ENCODE measurements around the gene NFATC2.

Gene NFATC2

DNA sequence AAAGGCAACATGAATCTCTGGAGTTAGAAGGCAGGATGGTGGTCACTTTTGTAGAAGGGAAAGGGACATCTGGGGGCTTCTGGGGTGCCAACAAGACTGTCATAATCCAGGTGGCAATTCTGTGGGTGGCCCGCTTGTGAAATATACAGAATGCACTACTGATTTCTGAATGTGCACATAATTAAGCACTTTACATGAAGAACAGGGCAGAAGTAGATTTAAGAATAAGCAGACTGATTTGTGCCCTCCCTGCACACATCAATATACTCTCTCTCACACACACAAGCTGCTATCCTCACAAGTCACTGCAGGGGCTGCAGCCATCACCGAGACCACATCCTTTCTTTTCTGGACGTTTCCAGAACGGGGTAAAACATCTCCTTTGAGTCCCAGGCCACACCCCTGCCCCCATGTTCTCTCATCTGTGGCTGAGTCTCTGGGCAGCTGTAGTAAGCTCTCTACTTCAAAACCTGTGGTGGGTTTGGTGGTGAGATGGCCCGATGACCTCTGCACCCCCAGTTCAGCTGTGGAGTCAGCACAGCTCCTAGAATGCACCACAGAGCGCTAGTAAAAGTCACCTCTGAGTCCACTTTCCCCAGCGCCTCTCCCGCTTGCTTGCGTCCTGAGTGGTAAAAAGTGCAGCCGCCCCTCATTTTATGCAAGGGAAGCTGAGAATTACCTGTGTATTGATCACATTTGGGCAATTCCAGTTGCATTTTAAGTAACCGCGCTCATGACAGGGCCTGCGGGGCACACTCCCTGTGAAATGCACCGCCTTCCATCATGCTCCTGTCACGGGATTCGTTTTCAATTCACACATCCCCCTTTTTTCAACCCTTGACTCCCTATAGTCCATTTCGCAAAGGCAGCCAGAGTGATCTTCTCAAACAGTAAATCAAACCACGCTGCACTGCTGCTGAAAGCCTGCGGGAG lies 115.5 kb downstream of the NFATC2 start:
- no peak for FAIRE-seq

DNA sequence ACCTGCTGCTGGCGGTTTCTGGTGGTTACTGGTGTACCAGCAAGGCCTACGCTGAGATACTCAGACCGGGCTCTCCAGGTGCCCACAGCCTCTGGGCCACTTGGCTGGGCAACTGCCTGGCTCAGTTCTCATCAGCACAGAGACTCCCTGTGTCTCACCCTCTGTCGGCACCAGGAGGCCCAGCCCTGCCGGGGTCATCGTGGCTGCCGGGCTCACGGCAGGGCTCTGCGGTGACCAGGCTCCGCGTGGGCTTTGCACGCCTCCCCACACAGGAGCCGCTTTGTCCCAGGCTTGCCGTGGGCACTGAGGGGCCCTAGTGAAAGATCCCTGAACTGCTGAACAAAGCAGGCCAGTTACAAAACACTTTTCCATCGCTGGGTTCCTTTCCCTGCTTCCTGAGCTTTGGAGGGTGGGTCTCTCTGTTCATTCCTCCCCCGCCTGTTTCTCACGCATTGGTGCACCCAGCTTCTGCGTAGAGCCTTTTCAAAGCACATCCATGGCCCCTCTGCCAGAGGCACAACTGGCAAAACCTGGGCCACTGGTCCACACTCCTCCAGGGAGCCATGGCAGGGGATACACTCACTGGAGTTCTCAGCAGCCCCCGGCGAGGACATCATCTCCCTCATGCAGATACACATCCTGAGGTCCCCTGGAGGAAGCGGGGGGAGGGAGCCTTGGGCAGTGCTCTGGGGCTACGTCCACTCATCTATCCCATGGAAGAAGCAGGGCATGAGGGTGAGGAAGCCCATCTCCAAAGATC lies 117.0 kb downstream of the NFATC2 start:
- no peak for FAIRE-seq

DNA sequence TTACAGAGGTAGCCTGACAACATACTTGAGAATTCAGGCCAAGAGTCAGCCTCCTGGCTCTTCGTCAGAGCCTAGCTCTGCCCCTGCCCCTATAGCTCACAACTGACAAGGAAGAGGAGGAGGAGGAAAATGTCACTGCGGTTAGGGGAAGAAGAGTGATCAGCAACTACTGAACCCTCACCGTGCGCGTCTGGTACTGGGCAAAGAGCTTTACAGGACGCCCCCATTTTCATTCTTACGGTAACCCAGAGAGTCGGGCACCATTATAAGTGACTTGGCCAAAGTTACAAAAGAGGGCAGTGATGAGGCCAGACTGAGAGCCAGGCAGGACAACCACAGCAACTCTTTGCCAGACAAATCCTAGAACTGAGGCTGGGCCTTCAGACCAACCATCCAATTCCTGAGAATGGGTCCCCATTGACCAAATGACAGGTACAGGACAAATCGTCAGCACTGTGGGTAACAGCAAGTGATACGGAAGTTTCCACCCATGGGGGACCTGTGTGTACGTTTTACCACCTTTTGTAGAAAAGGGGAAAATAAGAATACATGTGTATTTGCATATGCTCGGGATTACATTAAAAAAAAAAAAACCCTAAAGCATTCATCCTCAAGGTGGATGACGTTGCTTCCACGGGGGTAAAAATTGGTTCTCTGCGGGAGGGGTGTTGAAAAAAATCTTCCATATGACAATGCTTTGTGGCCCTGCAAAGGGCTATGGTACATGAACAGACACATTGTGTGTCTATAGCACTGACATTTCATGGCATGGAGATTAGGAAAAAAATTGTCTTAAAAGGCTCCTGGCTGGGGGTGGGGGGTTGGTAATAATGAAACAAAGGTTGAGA lies 118.0 kb downstream of the NFATC2 start:
- FAIRE-seq: no peak

DNA sequence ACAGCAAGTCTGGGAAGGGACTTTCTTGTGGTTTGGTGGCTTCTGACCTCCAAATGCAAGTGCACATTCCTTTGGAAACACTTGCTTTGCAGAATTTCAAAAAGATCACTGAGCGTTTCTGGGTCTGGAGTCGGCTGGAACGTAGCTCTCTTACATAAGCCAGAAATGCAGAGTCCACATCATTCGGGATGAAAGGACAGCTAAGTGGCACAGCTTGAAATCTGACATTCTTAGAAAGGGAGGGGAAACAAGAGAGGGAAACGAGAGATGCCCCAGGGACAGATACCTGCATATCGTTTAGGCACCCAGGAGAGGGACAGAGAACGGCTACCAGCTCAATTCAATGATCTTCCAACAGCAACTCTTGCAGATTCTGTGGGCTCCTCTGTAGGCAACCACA lies 118.7 kb downstream of the NFATC2 start:
- FAIRE-seq: no peak

DNA sequence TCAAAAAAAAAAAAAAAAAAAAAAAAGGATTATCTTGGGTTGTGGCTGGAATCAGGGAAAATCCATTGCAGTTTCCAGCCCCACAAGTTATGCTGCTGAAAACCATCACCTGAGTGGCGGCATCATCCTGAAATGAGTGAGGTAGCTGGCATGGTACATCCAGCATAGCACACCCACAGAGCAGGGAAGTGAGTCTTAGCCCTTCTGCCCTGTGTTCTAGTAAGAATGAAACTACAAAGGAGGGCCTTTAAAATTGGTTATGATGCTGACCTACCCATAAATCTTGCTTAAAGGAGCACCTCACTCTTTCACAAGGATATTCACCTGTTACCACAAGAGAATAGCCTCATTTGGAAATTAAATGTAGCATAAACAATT lies 119.2 kb downstream of the NFATC2 start:
- FAIRE-seq: no peak

DNA sequence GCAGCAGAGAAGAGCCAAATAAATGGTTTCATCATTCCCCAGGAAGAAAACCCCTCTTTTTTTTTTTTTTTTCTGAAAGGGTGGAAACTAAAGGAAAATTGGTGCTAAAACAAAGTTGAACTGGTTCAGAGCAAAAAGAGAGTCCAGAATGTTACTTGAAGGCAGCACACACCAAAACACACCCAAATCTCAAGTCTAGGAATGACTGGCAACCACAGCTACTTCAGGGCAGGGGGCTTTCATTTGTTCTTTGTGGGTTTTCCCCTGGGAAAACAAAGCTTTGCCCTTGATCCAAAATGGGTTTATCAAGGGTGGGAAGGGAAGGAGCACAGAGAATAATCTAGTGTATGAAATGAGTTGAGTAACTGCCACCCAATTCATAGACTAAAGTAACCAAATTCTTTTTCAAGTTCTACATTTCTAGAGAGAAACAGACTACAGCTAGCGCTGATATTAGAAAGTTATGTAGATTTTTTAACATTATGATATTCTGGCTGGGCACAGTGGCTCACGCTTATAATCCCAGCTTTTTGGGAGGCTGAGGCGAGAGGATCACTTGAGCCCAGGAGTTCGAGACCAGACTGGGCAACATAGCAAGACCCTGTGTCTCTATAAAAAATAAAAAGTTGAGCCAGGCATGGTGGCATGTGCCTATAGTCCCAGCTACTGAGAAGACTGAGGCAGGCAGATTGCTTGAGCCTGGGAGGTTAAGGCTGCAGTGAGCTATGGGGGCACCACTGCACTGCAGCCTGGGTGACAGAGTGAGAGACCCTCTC lies 119.8 kb downstream of the NFATC2 start:
- no peak for FAIRE-seq

DNA sequence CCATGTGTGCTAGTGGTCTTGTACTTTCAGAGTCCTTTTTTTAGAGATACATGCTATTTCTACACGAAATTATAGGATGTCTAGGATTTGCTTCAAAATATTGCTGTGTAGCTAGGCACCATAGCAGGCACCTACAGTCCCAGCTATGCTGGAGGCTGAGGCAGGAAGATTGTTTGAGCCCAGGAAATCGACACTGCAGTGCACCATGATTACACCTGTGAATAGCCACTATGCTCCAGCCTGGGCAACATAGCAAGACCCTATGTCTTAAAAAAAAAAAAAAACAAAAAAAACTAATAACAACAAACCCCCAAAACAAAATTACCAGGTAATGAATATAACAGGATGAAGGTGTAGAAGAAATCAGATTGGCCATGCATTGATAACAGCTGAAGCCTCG lies 121.7 kb downstream of the NFATC2 start:
- no peak for FAIRE-seq

DNA sequence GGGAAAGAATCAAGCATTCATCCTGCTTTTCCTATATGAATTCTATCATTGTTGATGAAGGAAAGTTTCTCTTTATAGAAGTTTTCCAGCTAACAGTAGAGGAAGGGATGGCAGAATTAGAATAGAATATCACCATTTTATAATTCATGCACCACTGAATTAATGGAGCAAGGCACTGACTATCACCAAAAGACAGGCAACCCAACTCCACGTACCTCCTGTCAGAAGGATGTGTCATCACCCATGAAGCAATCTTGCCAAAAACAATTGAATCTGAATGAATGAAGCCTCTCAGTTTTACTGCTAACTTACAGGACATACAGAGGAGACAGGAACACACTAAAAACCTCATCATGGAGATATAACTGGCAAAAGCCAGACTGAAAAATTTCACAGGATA lies 122.4 kb downstream of the NFATC2 start:
- FAIRE-seq: no peak

DNA sequence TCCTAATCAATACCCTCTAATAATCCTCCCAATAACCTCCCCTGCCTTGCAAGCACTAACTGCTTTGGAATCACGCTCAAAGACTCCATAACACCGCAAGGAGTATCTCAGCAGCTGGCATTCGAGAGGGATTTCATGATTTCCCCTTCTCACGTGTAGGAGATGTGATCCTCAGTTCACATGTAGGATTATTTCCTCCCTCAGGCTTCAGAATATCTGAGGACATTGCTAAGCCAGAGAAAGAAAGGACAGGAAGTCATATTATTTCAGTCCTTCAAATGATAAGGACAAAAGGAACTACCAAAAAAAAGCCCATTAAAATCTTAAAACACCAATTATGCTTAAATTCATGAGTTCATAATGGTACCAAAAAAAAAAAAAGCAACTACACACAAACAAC lies 122.9 kb downstream of the NFATC2 start:
- no peak for FAIRE-seq

DNA sequence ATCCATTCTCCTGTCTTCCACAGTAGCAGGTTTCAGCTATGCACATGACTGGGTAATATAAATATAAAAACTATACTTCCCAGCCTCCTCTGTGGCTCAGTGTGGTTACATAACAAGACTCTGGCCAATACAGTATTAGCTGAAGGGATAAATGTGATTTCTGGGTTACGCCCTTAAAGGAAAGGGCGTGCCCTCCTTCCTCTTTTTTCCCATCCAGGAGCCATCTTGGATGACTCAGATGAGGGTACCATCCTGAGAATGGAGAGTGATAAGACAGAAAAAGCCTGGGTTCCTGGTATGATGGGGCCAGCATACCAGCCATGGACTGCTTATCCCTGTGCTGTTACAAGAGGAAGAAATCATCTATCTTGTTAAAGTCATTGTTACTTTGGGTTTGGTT lies 123.3 kb downstream of the NFATC2 start:
- FAIRE-seq: no peak

DNA sequence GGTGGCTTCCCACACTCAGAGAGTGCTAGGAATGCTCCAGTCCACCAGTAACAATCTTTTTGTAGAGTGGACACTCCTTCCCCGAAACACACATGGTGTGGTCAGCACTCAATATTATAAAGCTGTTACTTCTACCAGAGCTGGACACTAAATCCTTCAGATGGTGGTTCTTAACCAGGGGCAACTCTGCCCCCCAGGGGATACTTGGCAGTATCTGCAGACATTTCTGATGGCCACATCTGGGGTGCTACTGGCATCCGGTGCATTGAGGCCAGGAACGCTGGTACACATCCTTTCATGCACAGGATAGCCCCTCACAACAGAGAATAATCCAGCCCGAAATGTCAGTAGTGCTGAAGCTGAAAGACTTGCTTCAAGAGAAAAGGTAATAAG lies 124.4 kb downstream of the NFATC2 start:
- FAIRE-seq: no peak

DNA sequence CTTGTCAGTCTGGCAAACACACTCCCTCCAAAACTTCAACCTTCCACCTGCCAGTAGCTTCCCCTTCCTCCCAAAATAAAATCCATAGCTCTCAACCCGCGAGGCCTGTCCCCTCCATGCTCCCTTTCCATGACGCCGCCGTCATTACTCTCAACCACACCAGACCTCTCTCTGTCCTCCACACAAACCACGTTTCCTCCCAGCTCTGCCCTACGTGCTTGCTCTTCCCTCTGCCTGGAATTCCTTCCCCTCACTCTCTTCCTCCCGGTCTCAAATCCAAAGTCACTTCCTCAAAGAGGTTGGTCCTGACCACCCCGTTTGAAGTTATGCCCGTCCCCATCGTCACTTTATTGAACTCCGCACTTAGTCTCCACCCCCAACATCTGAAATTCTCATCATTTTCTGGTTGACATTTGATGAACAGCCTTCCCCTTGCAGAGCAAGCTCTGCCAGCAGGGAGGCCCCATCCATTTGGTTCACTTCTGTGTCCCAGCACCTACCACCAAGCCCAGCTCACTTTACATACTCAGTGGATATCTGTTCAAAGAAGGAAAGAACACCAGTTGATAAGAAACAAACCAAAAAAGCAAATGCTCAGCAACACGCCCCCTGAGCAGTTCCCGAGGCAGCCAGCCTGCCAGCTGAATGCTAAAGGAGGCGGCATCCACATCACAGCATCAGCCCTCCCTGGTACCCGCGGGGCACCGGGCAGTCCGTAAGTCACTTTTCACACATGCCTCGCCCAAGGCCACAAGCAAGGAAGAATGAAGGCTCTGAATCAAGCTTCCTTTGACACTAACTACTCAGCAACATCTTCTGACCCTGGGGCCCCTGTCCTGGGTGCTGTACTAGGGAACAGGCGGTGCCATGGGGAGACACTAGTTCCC lies 125.0 kb downstream of the NFATC2 start:
- FAIRE-seq: no peak

DNA sequence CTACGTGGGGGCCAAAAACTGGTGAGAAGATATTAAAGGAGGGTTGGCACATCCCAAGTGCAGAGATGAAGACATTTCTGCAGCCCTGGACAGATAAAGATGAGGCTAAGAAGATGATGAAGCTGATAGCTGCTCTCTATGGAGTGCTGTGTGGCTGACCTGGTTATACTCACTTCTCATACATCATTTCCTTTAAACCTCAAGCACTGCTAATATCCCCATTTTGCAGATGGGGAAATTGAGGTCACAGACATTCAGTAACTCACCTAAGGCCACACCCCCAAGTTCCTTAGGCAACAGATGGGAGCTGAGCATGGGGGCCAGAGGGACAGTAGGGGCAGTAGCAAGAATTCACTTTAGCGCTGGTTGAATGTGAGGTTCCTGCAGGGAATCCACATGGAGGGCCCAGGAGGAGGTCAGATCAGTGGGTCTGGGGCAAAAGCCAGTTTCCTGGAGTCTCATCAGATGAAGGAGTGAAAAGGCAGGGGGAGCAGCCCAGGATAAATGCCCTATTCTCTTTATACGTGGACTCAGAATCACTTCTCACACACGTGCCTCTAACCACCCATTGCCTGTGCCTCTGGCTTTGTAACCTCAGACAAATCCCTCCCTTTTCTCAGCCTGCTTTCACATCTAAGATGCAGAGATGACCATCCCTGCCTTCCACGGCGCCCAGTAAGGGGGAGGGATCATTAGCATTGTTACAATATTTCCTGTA lies 125.8 kb downstream of the NFATC2 start:
- no peak for FAIRE-seq

DNA sequence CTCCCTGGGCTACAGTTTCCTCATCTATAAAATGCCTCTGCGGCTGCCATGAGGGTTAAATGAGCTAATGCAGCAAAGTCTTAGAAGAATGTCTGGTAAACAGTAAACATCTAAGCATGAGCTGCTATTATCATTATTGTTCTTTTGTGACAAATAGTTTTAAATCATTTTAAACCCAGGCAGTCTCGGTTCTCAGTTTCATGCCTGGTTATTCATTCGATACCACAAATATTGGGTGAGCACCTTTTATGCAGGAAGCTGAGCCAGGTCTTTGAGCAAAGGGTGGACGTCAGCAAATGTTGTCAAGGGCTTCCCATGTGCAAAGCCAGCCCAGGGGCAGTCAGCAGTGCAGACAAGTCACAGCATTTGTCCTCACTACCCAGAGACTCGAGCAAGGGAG lies 128.7 kb downstream of the NFATC2 start:
- no peak for FAIRE-seq

DNA sequence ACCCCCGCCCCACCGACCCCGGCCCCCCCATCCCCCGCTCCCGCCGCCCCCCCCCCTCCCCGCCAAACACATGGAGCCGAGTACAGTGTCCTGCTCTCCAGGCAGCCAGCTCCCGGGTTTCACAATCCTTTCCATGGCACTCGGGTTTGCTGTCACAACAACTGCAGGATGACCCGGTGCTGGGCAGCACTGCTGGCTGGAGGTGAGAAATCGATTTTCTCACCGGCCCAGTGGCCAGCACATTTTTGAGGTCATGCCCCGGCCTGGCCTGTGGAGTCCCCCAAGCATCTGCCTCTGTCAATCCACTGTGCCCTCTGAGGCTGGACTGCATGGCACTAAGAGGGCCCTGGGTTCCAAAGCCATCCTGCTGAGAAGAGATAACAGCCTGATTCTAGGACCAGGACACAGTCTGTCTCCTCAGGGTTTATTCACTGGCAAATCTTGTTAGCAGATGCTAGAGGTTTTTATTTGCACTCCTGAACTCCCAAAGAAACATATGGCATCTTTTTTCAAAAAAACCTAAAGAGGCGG lies 129.5 kb downstream of the NFATC2 start:
- FAIRE-seq: no peak

DNA sequence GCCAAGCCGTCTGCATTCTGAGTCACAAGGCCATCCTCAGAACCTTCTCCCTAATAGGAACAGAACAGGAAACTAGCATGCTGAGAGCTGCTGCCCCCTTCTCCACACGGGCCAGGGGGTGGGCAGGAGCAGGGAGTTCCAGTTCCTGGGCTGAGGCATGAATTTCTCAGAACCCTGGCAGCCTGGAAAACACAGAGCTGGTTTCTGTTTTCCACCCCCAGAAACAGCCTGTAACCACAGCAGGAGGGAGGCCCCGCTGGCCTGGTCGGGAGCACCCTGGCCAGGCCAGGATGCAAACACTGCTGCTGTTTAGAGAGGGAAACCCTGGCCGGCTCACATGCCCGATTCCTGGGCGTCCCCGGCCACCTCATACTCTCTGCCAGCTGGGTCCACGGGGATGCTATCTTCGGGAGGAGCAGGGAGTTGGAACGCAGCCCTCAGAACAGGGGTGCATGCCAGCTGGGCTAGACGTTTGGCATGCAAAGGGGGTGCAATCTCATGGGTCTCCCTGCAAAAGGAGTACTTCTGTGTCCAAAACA lies 130.1 kb downstream of the NFATC2 start:
- FAIRE-seq: no peak

DNA sequence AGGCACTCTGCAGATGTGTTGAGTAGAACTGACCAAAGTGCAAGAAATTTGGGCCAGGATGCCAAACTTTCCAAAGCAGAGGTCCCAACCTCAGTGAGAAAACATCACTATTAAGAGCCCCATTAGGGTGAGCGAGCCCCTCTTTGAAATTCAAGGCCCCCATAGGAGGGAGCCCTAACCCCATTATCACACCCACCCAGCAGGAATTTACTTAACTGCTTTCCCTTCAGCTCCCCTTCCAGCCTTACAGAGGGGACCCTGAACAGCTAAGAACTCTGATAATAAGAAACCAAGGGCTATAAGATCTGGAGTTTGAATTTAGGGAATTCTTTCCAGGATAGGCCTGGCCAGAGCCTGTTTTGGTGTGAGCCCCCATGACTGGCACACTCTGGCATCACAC lies 130.6 kb downstream of the NFATC2 start:
- no peak for FAIRE-seq

DNA sequence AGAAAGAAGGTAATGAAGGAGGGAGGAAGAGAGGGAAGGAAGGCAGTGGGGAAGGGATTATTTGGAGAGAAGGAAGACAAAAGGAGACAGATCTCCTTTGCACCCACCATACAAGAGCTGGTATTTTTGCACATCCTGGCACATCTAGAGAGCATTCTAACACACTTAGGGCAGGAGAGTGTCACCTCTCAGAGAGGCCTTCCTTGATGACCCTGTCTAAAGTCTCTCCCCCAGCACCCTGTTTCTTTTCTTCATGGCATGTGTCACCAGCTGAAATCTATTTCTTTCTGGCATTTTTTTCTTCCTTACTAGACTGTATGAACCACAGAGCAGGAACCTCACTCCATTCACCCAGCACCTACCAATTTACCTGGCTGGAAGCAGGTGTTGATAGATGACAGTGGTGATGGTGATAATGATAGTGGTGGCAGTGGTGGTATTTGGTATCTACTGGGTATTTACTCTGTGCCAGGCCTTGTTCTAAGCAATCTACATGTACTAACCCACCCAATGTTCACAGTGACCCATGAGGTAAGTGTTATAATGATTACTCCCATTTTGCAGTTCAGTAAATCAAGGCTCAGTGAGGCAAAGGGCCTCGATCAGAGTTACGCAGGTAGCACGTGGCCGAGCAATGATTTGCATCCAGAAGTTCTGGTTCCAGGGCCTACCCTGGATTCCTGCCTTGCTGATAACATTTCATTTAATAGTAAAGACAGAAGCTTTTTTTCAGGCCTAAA lies 131.8 kb downstream of the NFATC2 start:
- no peak for FAIRE-seq

DNA sequence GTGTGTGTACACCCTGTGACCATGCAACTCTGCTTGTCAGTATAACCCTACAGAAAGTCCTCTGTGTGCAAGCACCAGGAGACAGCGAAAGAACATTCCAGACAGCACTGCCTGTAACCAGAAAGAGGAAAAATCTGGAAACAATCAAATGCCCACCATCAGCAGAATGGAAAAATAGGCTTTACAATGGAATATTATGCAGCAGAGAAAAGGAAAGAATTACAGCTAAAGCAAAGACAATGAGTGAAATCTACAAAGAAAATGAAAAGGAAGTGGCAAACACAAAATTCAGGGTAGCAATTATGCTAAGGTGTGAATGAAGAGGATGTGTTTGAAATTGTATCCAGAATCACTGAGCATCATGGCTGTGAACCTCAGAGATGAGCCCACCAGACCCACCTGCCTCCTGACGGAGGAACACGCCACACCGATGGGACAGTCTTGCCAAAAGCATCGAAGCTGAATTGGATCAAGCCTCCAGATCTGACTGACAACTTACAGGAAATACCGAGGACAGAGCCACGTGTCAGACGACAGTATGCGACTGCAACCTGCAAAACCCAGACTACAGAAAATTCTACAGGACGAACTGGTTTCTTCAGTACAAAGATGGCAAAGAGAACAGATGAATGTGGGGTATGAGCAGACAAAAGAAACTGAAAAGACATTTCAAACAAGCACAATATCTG lies 133.2 kb downstream of the NFATC2 start:
- FAIRE-seq: no peak

Measured in TTC549 (cell line).